Lower leg skin (tissue), 4 donors: ENCODE measurements around the gene CLN5. TPM values are rescaled to one million over a fixed set of nuclear protein-coding genes. Genes with fewer than 3 reads are reported as not detected.

Source experiments
- DNase-seq, 2 donors: peaks; one replicate each; pipeline ENCODE4 v3.0.0-alpha.2; 2019; ENCODE audit warnings: low spot score in 2 of 2
- H3K4me3 ChIP-seq: fragments of 200-600 bp; sonication (generic); 2 replicates; pipeline ENCODE4 v1.5.1; 2017; ENCODE audit warnings: mild to moderate bottlenecking, low read depth; ENCODE audit not compliant: poor library complexity, severe bottlenecking
- CTCF ChIP-seq, 3 donors: fragments of 450-650 bp; IDR thresholded peaks; one replicate each; pipeline ENCODE4 v1.5.1; 2016; ENCODE audit warnings: antibody characterized with exemption in 3 of 3, mild to moderate bottlenecking in 3 of 3, moderate library complexity in 2 of 3
- POLR2A ChIP-seq, 2 donors: fragments of 450-650 bp; IDR thresholded peaks; one replicate each; pipeline ENCODE4 v1.6.1; 2016 to 2017; ENCODE audit warnings: antibody characterized with exemption in 2 of 2, mild to moderate bottlenecking in 1 of 2, moderate library complexity in 1 of 2
- WGBS, 2 donors: methylation state at CpG; one replicate each; pipeline ENCODE4 v1.1.5; 2018; 5-methylcytosine and 5-hydroxymethylcytosine counted together
- intact Hi-C: fragments of 100-400 bp; cut with DNase I; formaldehyde crosslinking; loops from one replicate; pipeline ENCODE4 v1.15.0; 2023; ENCODE audit warnings: low total_unique reads
- total RNA-seq, 4 donors: library from RNA; depleted of rRNA; stranded (reverse); fragments of >200 nt; gene quantifications; one replicate each; pipeline ENCODE4 v1.1.0, GENCODE V29; 2016

Gene CLN5
- total RNA-seq, result 10 to 100 TPM; 14.0 to 22.1 (median 19.3) TPM

GRCh38 chr13:76991796-76992547 lies at the start of gene CLN5:
CLN5 (plus strand) TSS chr13:76992081; CDS start chr13:76992099, 18 bp downstream.
- TF ChIP-seq CTCF (IDR thresholded peaks at IDR 0.05) (no peak), POLR2A (IDR thresholded peaks at IDR 0.05) (peak in 1 of 2 donors; percentile 55)
- WGBS, 2 donors, result 0% methylated on average over 26 to 37 of the region's 73 CpGs

GRCh38 chr13:76942363-76942762 lies 49.5 kb upstream of the CLN5 start:
- intact Hi-C loops, result no loop called here
- no peak overlapping the region for H3K4me3 ChIP-seq
- 92 to 95% methylated on average over 4 of the region's 4 CpGs for WGBS, 2 donors
- TF ChIP-seq CTCF (IDR thresholded peaks at IDR 0.05) (no peak), POLR2A (IDR thresholded peaks at IDR 0.05) (no peak)
- no peak for DNase-seq

More at GRCh38 chr13:76991796-76992547, at the start of gene CLN5:
- DNase-seq, result peak; percentile 94 to 99
- intact Hi-C loops, result no loop called here
- peak within 1 kb of the TSS; percentile 75 for H3K4me3 ChIP-seq

- no peak for DNase-seq
- WGBS, 2 donors, result 85 to 90% methylated on average over 2 of the region's 2 CpGs
- TF ChIP-seq CTCF (IDR thresholded peaks at IDR 0.05) (no peak), POLR2A (IDR thresholded peaks at IDR 0.05) (no peak)
- intact Hi-C loops, result no loop called here
- H3K4me3 ChIP-seq, result no peak overlapping the region
Observed at GRCh38 chr13:76943646-76944045, 48.2 kb upstream of the CLN5 start.

GRCh38 chr13:76944456-76944855 lies 47.4 kb upstream of the CLN5 start:
- intact Hi-C loops, result no loop called here
- no peak overlapping the region for H3K4me3 ChIP-seq
- no peak for DNase-seq
- TF ChIP-seq CTCF (IDR thresholded peaks at IDR 0.05), result no peak
- 21 to 24% methylated on average over 4 of the region's 4 CpGs for WGBS, 2 donors

GRCh38 chr13:76948149-76948548 lies 43.7 kb upstream of the CLN5 start, which contains the start of gene ACOD1:
ACOD1 (plus strand) TSS chr13:76948511; CDS start chr13:76948559, 48 bp downstream.
- TF ChIP-seq CTCF (IDR thresholded peaks at IDR 0.05) (no peak), POLR2A (IDR thresholded peaks at IDR 0.05) (no peak)
- H3K4me3 ChIP-seq, result no peak within 1 kb of the TSS
- WGBS, 2 donors, result 82 to 85% methylated on average over 2 of the region's 2 CpGs
- intact Hi-C loops, result no loop called here
- DNase-seq, result no peak
